Endodermal cell (in vitro differentiated cells): Measurements from ENCODE around the gene RHCE. TPM values are rescaled to one million over a fixed set of nuclear protein-coding genes. Genes with fewer than 3 reads are reported as not detected.
"Not testable (repeated sequence)": the region's sequence is repeated elsewhere in the genome, so short reads cannot be mapped to it uniquely, and the experiment has no call there.

Experiments
- DNase-seq: peaks from one replicate; pipeline ENCODE4 v3.0.0-alpha.2; 2017
- H3K27ac ChIP-seq: 2 replicates; pipeline ENCODE4 v1.5.1; 2013; ENCODE audit warnings: mild to moderate bottlenecking, low read depth, low read length, moderate library complexity
- H3K27me3 ChIP-seq: 2 replicates; pipeline ENCODE4 v1.6.1; 2013; ENCODE audit warnings: mild to moderate bottlenecking, low read length, moderate library complexity; ENCODE audit not compliant: insufficient read depth, control insufficient read depth, poor library complexity, severe bottlenecking
- H3K36me3 ChIP-seq: 2 replicates; pipeline ENCODE4 v1.7.0; 2013; ENCODE audit warnings: mild to moderate bottlenecking, low read length, moderate library complexity; ENCODE audit not compliant: control insufficient read depth, insufficient read depth
- H3K4me1 ChIP-seq: one replicate; pipeline ENCODE4 v1.7.0; 2013; ENCODE audit warnings: low read length; ENCODE audit not compliant: control insufficient read depth, insufficient read depth
- H3K4me3 ChIP-seq: 2 replicates; pipeline ENCODE4 v1.5.1; 2013; ENCODE audit warnings: mild to moderate bottlenecking, low read length, moderate library complexity
- H3K9ac ChIP-seq: 2 replicates; pipeline ENCODE4 v1.6.1; 2013; ENCODE audit warnings: mild to moderate bottlenecking, low read length, moderate library complexity; ENCODE audit not compliant: poor library complexity, severe bottlenecking; ENCODE audit errors: extremely low read depth
- H3K9me3 ChIP-seq: 2 replicates; pipeline ENCODE4 v1.6.1; 2013; ENCODE audit warnings: mild to moderate bottlenecking, low read length, moderate library complexity; ENCODE audit not compliant: control insufficient read depth
- H3K27ac Mint-ChIP-seq: 2 replicates; pipeline ENCODE4 v1.8.0; 2020; ENCODE audit warnings: mixed read lengths
- H3K27me3 Mint-ChIP-seq: 2 replicates; pipeline ENCODE4 v1.8.0; 2021; ENCODE audit warnings: mild to moderate bottlenecking, mixed read lengths; ENCODE audit not compliant: insufficient read depth
- H3K36me3 Mint-ChIP-seq: 2 replicates; pipeline ENCODE4 v1.8.0; 2020; ENCODE audit warnings: low read depth, mixed read lengths
- H3K4me1 Mint-ChIP-seq: 2 replicates; pipeline ENCODE4 v1.8.0; 2020; ENCODE audit warnings: mixed read lengths
- H3K4me3 Mint-ChIP-seq: 2 replicates; pipeline ENCODE4 v1.8.0; 2020; ENCODE audit warnings: mild to moderate bottlenecking, moderate library complexity, mixed read lengths
- H3K9me3 Mint-ChIP-seq: 2 replicates; pipeline ENCODE4 v1.8.0; 2020; ENCODE audit warnings: mild to moderate bottlenecking, mixed read lengths
- WGBS, 2 experiments: methylation state at CpG; one replicate each; pipeline versions ENCODE4 v1.1.5 to v1.1.7; 2013; ENCODE audit warnings: missing lambda C conversion rate in 2 of 2, mixed read lengths in 1 of 2; ENCODE audit not compliant: insufficient coverage in 1 of 2, insufficient read length in 1 of 2; 5-methylcytosine and 5-hydroxymethylcytosine counted together
- total RNA-seq, 2 donors: library from RNA; stranded (reverse); fragmentation: NEBNext Ultra II Directional in 1 of 2; extraction: Animal tissue kit (Norgen Biotek cat#: 25700) in 1 of 2; gene quantifications; 2 replicates in 1 of 2; 3 replicates in 1 of 2; pipeline ENCODE4 v1.2.1, GENCODE V29; 2021

RHCE gene
- total RNA-seq, 2 donors from 2014 or later, result 0.33 to 0.40 TPM

DNA sequence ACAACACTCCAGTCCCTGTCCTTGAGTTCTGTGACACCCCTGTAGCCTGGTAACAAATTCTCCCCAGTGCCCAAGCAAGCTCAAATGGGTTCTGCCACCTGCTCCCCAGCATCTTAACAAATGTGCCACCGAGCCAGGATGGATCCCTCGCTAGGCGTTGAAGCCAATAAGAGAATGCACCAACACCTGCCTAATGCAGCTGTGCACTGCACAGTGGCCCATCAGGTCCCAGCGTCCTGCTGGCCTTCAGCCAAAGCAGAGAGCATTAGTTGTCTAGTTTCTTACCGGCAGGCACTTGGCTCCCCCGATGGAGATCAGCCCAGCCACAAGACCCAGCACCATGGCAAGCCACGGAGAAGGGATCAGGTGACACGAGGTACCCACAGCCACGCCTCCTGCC lies 31.9 kb downstream of the RHCE start:
- H3K9me3 Mint-ChIP-seq, H3K4me1 ChIP-seq, H3K27ac ChIP-seq, H3K36me3 Mint-ChIP-seq, DNase-seq, H3K27me3 ChIP-seq, H3K36me3 ChIP-seq, H3K27ac Mint-ChIP-seq, H3K9ac ChIP-seq, H3K27me3 Mint-ChIP-seq, H3K9me3 ChIP-seq, H3K4me3 Mint-ChIP-seq, H3K4me3 ChIP-seq: not testable (repeated sequence)
- peaks cover 10% of the 10 kb centered on the region for H3K4me1 Mint-ChIP-seq
- WGBS, 2 experiments, result 96 to 100% methylated on average over 3 to 6 of the region's 9 CpGs

DNA sequence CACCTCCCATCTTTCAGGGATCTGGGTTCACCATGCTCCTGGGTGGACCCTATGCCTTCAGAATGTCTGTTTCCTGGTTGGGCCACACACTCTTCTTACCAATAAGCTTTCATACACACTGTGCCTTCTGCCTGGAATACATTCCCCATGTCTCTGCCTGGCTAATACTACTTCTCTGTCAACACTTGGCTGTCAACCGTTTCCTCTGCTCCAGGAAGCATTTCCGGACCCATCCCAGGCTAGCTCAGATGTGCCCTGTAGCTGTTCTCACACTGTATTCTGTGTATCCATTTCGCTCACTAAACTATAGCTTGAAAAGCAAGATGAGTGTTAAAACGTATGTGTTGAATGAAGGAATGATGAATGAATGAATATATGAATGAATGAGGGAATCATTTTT lies 33.5 kb downstream of the RHCE start:
- H3K4me3 Mint-ChIP-seq, H3K4me1 ChIP-seq, H3K9ac ChIP-seq, H3K9me3 ChIP-seq, H3K36me3 Mint-ChIP-seq, H3K36me3 ChIP-seq, DNase-seq, H3K27ac Mint-ChIP-seq, H3K27ac ChIP-seq, H3K4me3 ChIP-seq, H3K27me3 ChIP-seq, H3K9me3 Mint-ChIP-seq: not testable (repeated sequence)
- Mint-ChIP-seq H3K27me3 (peaks cover 12% of the 10 kb centered on the region), H3K4me1 (peaks cover 10% of the 10 kb centered on the region)
- WGBS, 2 experiments, result 88% methylated on average over 4 of the region's 4 CpGs; no CpG with 5 or more reads in 1 of the 2 experiments

DNA sequence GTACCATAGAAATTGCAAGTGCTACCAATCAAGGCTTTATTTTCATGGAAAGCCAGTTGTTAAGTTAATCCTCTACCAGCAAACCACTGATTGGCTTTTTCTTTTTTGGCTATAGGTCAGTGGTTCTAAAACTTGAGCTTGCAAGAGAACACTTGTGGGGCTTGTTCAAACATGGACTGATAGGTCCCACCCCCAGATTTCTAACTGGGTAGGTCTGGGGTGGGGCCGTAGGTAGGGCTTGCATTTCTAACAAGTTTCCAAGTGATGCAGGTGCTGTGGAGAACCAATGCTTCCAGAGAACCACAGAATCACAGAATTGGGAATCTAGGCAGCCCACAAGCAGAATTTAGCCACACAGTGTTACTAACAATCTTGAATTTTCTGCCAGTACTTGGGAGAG lies 36.8 kb downstream of the RHCE start:
- H3K9ac ChIP-seq, H3K36me3 ChIP-seq, H3K27ac Mint-ChIP-seq, H3K4me1 Mint-ChIP-seq, H3K4me3 ChIP-seq, H3K36me3 Mint-ChIP-seq, H3K27ac ChIP-seq, H3K4me1 ChIP-seq, H3K9me3 Mint-ChIP-seq, H3K9me3 ChIP-seq, H3K27me3 ChIP-seq, H3K4me3 Mint-ChIP-seq, DNase-seq: not testable (repeated sequence)
- H3K27me3 Mint-ChIP-seq, result peaks cover 19% of the 10 kb centered on the region
- WGBS, 2 experiments, result no CpG with 5 or more reads among the region's 1 CpG

GRCh38 chr1:25383090-25383489 lies 37.5 kb downstream of the RHCE start:
- not testable (repeated sequence) for H3K9me3 Mint-ChIP-seq, H3K9ac ChIP-seq, H3K36me3 Mint-ChIP-seq, H3K4me1 Mint-ChIP-seq, H3K4me1 ChIP-seq, H3K9me3 ChIP-seq, H3K4me3 Mint-ChIP-seq, H3K36me3 ChIP-seq, DNase-seq, H3K27me3 ChIP-seq, H3K4me3 ChIP-seq, H3K27ac ChIP-seq, H3K27ac Mint-ChIP-seq
- peaks cover 18% of the 10 kb centered on the region for H3K27me3 Mint-ChIP-seq
- 86 to 94% methylated on average over 1 of the region's 1 CpG for WGBS, 2 experiments

- not testable (repeated sequence) for H3K36me3 Mint-ChIP-seq, H3K9me3 ChIP-seq, H3K36me3 ChIP-seq, H3K27me3 ChIP-seq, H3K27ac Mint-ChIP-seq, H3K9me3 Mint-ChIP-seq, H3K27ac ChIP-seq, H3K4me3 ChIP-seq, H3K4me3 Mint-ChIP-seq, H3K9ac ChIP-seq, H3K4me1 ChIP-seq, DNase-seq, H3K4me1 Mint-ChIP-seq
- 87 to 100% methylated on average over 1 of the region's 1 CpG for WGBS, 2 experiments
- H3K27me3 Mint-ChIP-seq, result peaks cover 19% of the 10 kb centered on the region
These were observed 38.1 kb downstream of the RHCE start for GRCh38 chr1:25382543-25382942.

GRCh38 chr1:25378367-25378766 lies 42.3 kb downstream of the RHCE start:
- H3K4me1 ChIP-seq, H3K27me3 ChIP-seq, H3K9ac ChIP-seq, H3K9me3 Mint-ChIP-seq, H3K9me3 ChIP-seq, H3K27ac Mint-ChIP-seq, H3K4me3 Mint-ChIP-seq, H3K27ac ChIP-seq, H3K36me3 ChIP-seq, H3K4me3 ChIP-seq, H3K4me1 Mint-ChIP-seq, DNase-seq, H3K36me3 Mint-ChIP-seq: not testable (repeated sequence)
- 84 to 97% methylated on average over 3 of the region's 3 CpGs for WGBS, 2 experiments
- H3K27me3 Mint-ChIP-seq, result peaks cover 12% of the 10 kb centered on the region

GRCh38 chr1:25371757-25372156 lies 48.9 kb downstream of the RHCE start:
- H3K9me3 ChIP-seq, H3K36me3 ChIP-seq, H3K27ac Mint-ChIP-seq, H3K9ac ChIP-seq, H3K9me3 Mint-ChIP-seq, H3K4me1 Mint-ChIP-seq, DNase-seq, H3K36me3 Mint-ChIP-seq, H3K27me3 Mint-ChIP-seq, H3K4me1 ChIP-seq, H3K27ac ChIP-seq, H3K27me3 ChIP-seq, H3K4me3 Mint-ChIP-seq, H3K4me3 ChIP-seq: not testable (repeated sequence)
- 90 to 91% methylated on average over 6 to 7 of the region's 7 CpGs for WGBS, 2 experiments
